SH-SY5Y (cell line): ENCODE data around the gene ERVFRD-1.

Experiments
- GATA2 ChIP-seq: IDR thresholded peaks from 2 replicates; pipeline ENCODE4 v1.6.1; 2011; ENCODE audit warnings: mild to moderate bottlenecking, low read depth, low read length
- GATA3 ChIP-seq: IDR thresholded peaks from 2 replicates; pipeline ENCODE4 v1.6.1; 2011; ENCODE audit warnings: low read depth, mild to moderate bottlenecking, low read length, moderate library complexity

DNA sequence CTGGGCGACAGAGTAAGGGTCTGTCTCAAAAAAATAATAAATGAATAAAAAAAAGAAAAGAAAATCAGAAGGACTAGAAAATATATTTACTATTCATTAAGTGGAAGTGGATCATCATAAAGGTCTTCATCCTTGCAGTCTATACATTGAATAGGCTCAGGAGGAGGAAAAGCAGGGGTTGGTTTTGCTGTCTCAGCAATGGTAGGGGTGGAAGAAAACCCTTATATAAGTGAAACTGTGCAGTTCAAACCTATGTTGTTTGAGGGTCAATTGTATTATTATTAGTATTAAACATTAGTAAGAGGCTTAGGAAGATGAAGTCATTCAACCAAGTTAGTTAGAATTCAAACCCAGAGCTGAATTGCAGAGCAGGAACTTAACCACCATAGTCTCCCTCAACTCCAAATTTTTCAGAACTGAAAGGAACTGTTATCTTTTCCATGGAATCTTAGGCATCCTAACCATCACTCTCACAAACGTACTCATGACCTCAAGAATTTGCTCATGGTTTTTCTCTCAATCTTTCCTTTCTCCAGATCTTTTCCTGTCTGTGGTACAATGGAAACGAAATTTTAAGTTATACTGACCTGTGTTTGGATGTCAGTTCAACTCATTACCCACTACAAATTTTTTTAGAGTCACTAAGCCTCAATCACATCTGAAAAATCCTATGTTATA lies 25.6 kb downstream of the ERVFRD-1 start:
- TF ChIP-seq GATA2 (no peak), GATA3 (no peak)
